Measurements from ENCODE around the gene TMEM163. TPM values are rescaled to one million over a fixed set of nuclear protein-coding genes. Genes with fewer than 3 reads are reported as not detected.

Gene TMEM163
- total RNA-seq, 1 donor = not detected

DNA sequence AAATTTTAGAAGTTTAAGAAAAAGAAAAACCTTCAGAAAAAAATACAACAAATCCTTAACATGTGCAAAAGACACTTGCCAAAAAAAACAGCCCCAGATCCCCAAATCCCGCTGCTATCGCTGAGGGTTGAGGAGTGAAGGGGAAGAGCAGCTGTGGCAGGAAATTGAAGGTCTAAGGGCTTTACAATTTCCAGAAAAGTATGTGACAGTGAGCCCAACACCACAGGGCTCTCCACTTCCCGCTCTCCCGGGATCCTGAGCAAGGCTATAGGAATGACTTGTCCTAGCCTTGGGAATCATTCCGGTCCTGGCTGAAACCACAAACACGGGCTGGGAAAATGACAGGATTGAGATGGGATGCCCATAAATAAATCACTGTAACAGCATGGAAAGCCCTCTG lies 191.4 kb downstream of the TMEM163 start:
- Histone ChIP-seq H4K20me1 (ENCODE audit: insufficient read depth, low read length) (no peaks in the 10 kb centered on the region), H3K79me2 (ENCODE audit: insufficient read depth, low read length) (no peaks in the 10 kb centered on the region), H3K4me3 (ENCODE audit: insufficient read depth, low read length) (no peak overlapping the region), H3K27me3 (ENCODE audit: insufficient read depth, low read length) (no peaks in the 10 kb centered on the region), H3K27ac (ENCODE audit: low read depth, low read length) (no peak overlapping the region), H3K36me3 (ENCODE audit: insufficient read depth, low read length) (no peaks in the 10 kb centered on the region), H3K4me1 (ENCODE audit: insufficient read depth, low read length) (no peaks in the 10 kb centered on the region), H3K9me3 (ENCODE audit: low read depth, low read length) (no peaks in the 10 kb centered on the region), H2AFZ (ENCODE audit: low read length) (no peak overlapping the region), H3K4me2 (ENCODE audit: insufficient read depth, low read length) (no peak overlapping the region)
- no peak for DNase-seq (ENCODE audit: insufficient read length, low spot score, missing footprints)
- TF ChIP-seq, protein P1, sequence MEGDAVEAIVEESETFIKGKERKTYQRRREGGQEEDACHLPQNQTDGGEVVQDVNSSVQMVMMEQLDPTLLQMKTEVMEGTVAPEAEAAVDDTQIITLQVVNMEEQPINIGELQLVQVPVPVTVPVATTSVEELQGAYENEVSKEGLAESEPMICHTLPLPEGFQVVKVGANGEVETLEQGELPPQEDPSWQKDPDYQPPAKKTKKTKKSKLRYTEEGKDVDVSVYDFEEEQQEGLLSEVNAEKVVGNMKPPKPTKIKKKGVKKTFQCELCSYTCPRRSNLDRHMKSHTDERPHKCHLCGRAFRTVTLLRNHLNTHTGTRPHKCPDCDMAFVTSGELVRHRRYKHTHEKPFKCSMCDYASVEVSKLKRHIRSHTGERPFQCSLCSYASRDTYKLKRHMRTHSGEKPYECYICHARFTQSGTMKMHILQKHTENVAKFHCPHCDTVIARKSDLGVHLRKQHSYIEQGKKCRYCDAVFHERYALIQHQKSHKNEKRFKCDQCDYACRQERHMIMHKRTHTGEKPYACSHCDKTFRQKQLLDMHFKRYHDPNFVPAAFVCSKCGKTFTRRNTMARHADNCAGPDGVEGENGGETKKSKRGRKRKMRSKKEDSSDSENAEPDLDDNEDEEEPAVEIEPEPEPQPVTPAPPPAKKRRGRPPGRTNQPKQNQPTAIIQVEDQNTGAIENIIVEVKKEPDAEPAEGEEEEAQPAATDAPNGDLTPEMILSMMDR (IDR thresholded peaks at IDR 0.05; ENCODE audit: extremely low read depth, low read depth, low read length) = no peak

DNA sequence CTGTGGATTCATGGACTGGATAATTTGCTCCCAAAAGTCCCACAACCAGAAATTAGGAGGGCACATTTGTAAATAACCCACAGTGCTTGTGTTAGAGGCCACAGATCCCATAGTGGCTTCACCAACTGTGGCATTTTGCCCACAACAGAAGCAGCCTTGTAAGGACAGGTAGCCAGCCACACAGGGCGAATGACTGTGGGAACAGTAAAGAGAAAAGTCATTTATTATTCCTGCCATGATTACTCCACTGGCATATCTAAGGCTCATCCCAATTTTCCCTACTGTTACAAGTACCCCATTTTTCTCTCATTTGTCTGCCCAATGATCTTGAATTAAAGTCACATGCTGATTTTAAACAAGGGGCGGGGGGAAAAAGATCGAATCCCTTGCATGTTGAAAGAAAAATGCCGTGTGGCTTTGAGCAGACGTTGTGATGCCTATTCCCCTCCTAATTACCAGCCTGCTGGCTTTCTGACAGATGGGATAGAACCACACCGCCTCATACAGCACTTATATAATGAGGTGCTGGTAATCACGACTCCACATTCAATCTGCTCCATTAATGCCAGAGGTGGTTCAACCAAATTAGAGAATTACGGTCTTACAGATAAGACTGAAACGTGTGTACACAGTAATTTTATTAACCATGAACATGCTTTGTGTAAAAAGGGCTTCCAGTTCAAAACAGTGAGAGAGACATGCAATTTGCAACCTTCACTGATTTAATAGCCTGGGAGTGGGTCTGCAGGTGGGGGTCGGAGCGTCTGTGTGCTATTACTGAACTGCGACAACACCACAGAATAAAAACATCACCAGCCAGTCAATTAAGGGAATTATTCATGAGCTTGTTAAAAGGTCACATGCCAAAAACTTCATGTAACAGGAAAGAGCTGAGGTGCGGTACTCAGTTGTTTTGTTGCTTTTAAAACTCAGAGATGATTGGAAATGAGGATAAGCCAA lies 196.0 kb downstream of the TMEM163 start:
- no peak for DNase-seq (ENCODE audit: insufficient read length, low spot score, missing footprints)
- H3K4me1 ChIP-seq (ENCODE audit: insufficient read depth, low read length) = no peaks in the 10 kb centered on the region
- TF ChIP-seq, protein P1 (IDR thresholded peaks at IDR 0.05; ENCODE audit: extremely low read depth, low read depth, low read length) = no peak
- H3K9me3 ChIP-seq (ENCODE audit: low read depth, low read length) = no peaks in the 10 kb centered on the region
- no peak overlapping the region for H3K27ac ChIP-seq (ENCODE audit: low read depth, low read length)
- no peaks in the 10 kb centered on the region for H3K36me3 ChIP-seq (ENCODE audit: insufficient read depth, low read length)
- H3K27me3 ChIP-seq (ENCODE audit: insufficient read depth, low read length) = peaks cover 3% of the 10 kb centered on the region
- no peak overlapping the region for H3K4me3 ChIP-seq (ENCODE audit: insufficient read depth, low read length)
- H2AFZ ChIP-seq (ENCODE audit: low read length) = no peak overlapping the region
- no peak overlapping the region for H3K4me2 ChIP-seq (ENCODE audit: insufficient read depth, low read length)
- H3K79me2 ChIP-seq (ENCODE audit: insufficient read depth, low read length) = no peaks in the 10 kb centered on the region
- H4K20me1 ChIP-seq (ENCODE audit: insufficient read depth, low read length) = no peaks in the 10 kb centered on the region

DNA sequence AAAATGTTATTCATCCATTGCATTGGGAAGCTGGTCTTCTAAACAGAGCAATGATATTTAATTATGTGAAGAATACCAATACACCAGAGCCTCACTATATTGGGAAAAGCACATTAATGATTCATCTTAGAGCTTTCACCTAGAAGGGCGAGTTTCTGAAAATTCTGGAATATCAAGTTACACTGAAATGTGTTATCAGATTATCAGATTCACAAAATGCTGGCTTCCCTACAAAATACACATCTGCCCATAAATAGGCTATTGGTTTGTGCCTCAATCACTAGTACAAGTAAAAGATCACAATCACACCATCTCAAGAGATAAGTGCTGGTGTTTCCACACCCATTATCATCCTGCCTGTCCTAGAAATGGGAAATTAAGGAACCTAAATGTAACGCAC lies 200.7 kb downstream of the TMEM163 start:
- Histone ChIP-seq H3K4me2 (ENCODE audit: insufficient read depth, low read length) (no peak overlapping the region), H3K9me3 (ENCODE audit: low read depth, low read length) (no peaks in the 10 kb centered on the region), H3K79me2 (ENCODE audit: insufficient read depth, low read length) (no peaks in the 10 kb centered on the region), H4K20me1 (ENCODE audit: insufficient read depth, low read length) (no peaks in the 10 kb centered on the region), H3K36me3 (ENCODE audit: insufficient read depth, low read length) (no peaks in the 10 kb centered on the region), H3K4me3 (ENCODE audit: insufficient read depth, low read length) (no peak overlapping the region), H3K27me3 (ENCODE audit: insufficient read depth, low read length) (peaks cover 3% of the 10 kb centered on the region), H3K27ac (ENCODE audit: low read depth, low read length) (no peak overlapping the region), H3K4me1 (ENCODE audit: insufficient read depth, low read length) (no peaks in the 10 kb centered on the region), H2AFZ (ENCODE audit: low read length) (no peak overlapping the region)
- DNase-seq (ENCODE audit: insufficient read length, low spot score, missing footprints) = no peak
- TF ChIP-seq, protein P1 (IDR thresholded peaks at IDR 0.05; ENCODE audit: extremely low read depth, low read depth, low read length) = no peak

DNA sequence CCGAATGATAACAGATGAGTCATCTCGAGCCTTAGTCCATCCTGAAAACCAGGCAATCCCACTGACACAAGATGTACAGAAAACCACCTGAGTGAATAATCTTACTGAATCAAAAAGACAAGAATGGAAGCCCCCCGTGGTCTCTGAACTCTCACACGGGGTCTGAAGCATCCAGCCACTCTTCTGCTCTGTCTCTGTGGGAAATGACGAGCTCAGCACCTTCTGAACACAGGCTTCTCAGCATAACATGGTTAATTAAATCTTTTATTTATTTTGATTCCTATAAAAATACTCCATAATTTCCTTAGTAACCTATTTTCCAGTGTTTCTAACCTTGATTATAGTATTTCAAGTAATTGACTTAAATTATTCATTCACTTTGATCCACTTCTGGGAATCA lies 203.7 kb downstream of the TMEM163 start:
- TF ChIP-seq, protein P1 (IDR thresholded peaks at IDR 0.05; ENCODE audit: extremely low read depth, low read depth, low read length) = no peak
- no peaks in the 10 kb centered on the region for H4K20me1 ChIP-seq (ENCODE audit: insufficient read depth, low read length)
- no peaks in the 10 kb centered on the region for H3K9me3 ChIP-seq (ENCODE audit: low read depth, low read length)
- H3K27ac ChIP-seq (ENCODE audit: low read depth, low read length) = no peak overlapping the region
- no peaks in the 10 kb centered on the region for H3K36me3 ChIP-seq (ENCODE audit: insufficient read depth, low read length)
- H3K4me1 ChIP-seq (ENCODE audit: insufficient read depth, low read length) = no peaks in the 10 kb centered on the region
- H3K27me3 ChIP-seq (ENCODE audit: insufficient read depth, low read length) = no peaks in the 10 kb centered on the region
- DNase-seq (ENCODE audit: insufficient read length, low spot score, missing footprints) = no peak
- H3K4me2 ChIP-seq (ENCODE audit: insufficient read depth, low read length) = no peak overlapping the region
- no peak overlapping the region for H2AFZ ChIP-seq (ENCODE audit: low read length)
- H3K4me3 ChIP-seq (ENCODE audit: insufficient read depth, low read length) = no peak overlapping the region
- no peaks in the 10 kb centered on the region for H3K79me2 ChIP-seq (ENCODE audit: insufficient read depth, low read length)

All from osteoblast (primary cell).